Adrenal gland (tissue), 5 donors: ENCODE data around the gene PRKCH.

Experiments
- POLR2A ChIP-seq, 2 donors: fragments of 450-650 bp; IDR thresholded peaks; one replicate each; pipeline ENCODE4 v1.6.1; 2017; ENCODE audit warnings: antibody characterized with exemption in 2 of 2, mild to moderate bottlenecking in 2 of 2, moderate library complexity in 1 of 2
- TF ChIP-seq, protein P1 (sequence below), 6 experiments: fragments of 450-650 bp in 4 of 6; fragments of 200-600 bp in 2 of 6; sonication (generic) in 1 of 6; IDR thresholded peaks; 1 replicate in 5 of 6; 2 replicates in 1 of 6; pipeline versions ENCODE4 v1.5.1 to v1.8.0; 2016 to 2021; ENCODE audit warnings: antibody characterized with exemption in 6 of 6, mild to moderate bottlenecking in 2 of 6, moderate library complexity in 1 of 6
- donor health status: DM: no; HTN: no; CAD: no.

DNA sequence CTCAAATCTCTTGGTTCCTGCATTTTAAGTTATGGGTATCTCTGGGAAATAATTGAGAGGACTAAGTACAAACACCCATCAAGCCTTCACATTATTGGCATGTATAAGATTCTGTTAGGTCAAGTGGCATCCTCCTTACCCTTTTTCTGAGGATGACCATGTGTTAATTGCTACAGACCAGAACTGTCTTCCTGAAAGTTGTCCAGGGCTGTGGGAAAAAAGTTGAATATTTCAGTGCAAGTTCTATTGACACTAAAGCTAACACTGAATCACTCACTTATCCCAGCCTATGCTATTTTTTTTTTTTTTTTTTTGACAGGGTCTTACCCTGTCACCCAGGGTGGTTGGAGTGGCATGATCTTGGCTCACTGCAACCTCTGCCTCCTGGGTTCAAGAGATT is 243.8 kb downstream of the PRKCH start:
- TF ChIP-seq, protein P1, sequence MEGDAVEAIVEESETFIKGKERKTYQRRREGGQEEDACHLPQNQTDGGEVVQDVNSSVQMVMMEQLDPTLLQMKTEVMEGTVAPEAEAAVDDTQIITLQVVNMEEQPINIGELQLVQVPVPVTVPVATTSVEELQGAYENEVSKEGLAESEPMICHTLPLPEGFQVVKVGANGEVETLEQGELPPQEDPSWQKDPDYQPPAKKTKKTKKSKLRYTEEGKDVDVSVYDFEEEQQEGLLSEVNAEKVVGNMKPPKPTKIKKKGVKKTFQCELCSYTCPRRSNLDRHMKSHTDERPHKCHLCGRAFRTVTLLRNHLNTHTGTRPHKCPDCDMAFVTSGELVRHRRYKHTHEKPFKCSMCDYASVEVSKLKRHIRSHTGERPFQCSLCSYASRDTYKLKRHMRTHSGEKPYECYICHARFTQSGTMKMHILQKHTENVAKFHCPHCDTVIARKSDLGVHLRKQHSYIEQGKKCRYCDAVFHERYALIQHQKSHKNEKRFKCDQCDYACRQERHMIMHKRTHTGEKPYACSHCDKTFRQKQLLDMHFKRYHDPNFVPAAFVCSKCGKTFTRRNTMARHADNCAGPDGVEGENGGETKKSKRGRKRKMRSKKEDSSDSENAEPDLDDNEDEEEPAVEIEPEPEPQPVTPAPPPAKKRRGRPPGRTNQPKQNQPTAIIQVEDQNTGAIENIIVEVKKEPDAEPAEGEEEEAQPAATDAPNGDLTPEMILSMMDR (IDR thresholded peaks at IDR 0.05): no peak
- TF ChIP-seq POLR2A (IDR thresholded peaks at IDR 0.05): no peak
